Mesendoderm (in vitro differentiated cells): ENCODE measurements around the gene RER1.

Experiments used
- DNase-seq: peaks from one replicate; pipeline ENCODE4 v3.0.0; 2013
- H2AK5ac ChIP-seq: 2 replicates; pipeline ENCODE4 v1.6.1; 2013; ENCODE audit warnings: low read length, inconsistent platforms
- H2BK120ac ChIP-seq: 2 replicates; pipeline ENCODE4 v1.6.1; 2013; ENCODE audit warnings: low read depth, mild to moderate bottlenecking, low read length, moderate library complexity, mixed read lengths
- H2BK15ac ChIP-seq: replicated peaks from 2 replicates; pipeline ENCODE4 v1.6.1; 2013; ENCODE audit warnings: low read depth, mild to moderate bottlenecking, moderate library complexity
- H2BK5ac ChIP-seq: 2 replicates; pipeline ENCODE4 v1.6.1; 2013; ENCODE audit warnings: low read length, inconsistent platforms
- H3K18ac ChIP-seq: 2 replicates; pipeline ENCODE4 v1.6.1; 2013; ENCODE audit warnings: mild to moderate bottlenecking, low read length, mixed read lengths
- H3K23ac ChIP-seq: one replicate; pipeline ENCODE4 v1.6.1; 2013; ENCODE audit warnings: low read length
- H3K27ac ChIP-seq: 2 replicates; pipeline ENCODE4 v1.5.1; 2013; ENCODE audit warnings: low read depth, mild to moderate bottlenecking, inconsistent platforms, low read length, moderate library complexity
- H3K27me3 ChIP-seq: 2 replicates; pipeline ENCODE4 v1.6.1; 2013; ENCODE audit warnings: low read length, control low read depth, mild to moderate bottlenecking, inconsistent platforms; ENCODE audit not compliant: insufficient read depth, poor library complexity
- H3K36me3 ChIP-seq: 2 replicates; pipeline ENCODE4 v1.6.1; 2013; ENCODE audit warnings: low read length, inconsistent platforms; ENCODE audit not compliant: control insufficient read depth, insufficient read depth
- H3K4ac ChIP-seq: one replicate; pipeline ENCODE4 v1.6.1; 2013; ENCODE audit warnings: low read depth, mild to moderate bottlenecking, low read length, moderate library complexity
- H3K4me1 ChIP-seq: 2 replicates; pipeline ENCODE4 v1.6.1; 2013; ENCODE audit warnings: low read depth, low read length, inconsistent platforms; ENCODE audit not compliant: control insufficient read depth
- H3K4me2 ChIP-seq: 2 replicates; pipeline ENCODE4 v1.6.1; 2013; ENCODE audit warnings: low read length
- H3K4me3 ChIP-seq: 2 replicates; pipeline ENCODE4 v1.5.1; 2013; ENCODE audit warnings: mild to moderate bottlenecking, low read length
- H3K56ac ChIP-seq: one replicate; pipeline ENCODE4 v1.6.1; 2013; ENCODE audit warnings: low read length
- H3K79me1 ChIP-seq: 2 replicates; pipeline ENCODE4 v1.6.1; 2013; ENCODE audit warnings: low read length, inconsistent platforms
- H3K79me2 ChIP-seq: 2 replicates; pipeline ENCODE4 v1.6.1; 2013; ENCODE audit warnings: mild to moderate bottlenecking, low read length; ENCODE audit not compliant: control insufficient read depth, insufficient read depth
- H3K9ac ChIP-seq: 2 replicates; pipeline ENCODE4 v1.6.1; 2013; ENCODE audit warnings: low read length, inconsistent platforms
- H4K5ac ChIP-seq: one replicate; pipeline ENCODE4 v1.6.1; 2013; ENCODE audit warnings: low read length
- H4K8ac ChIP-seq: one replicate; pipeline ENCODE4 v1.6.1; 2013; ENCODE audit warnings: low read depth, mild to moderate bottlenecking, control low read depth, low read length, moderate library complexity
- WGBS: extraction: QIAGEN DNeasy Blood & Tissue Kit; methylation state at CpG from one replicate; pipeline ENCODE4 v1.1.7; 2013; ENCODE audit warnings: low lambda C conversion rate, missing lambda C conversion rate; ENCODE audit not compliant: insufficient coverage; ENCODE audit errors: extremely low coverage; 5-methylcytosine and 5-hydroxymethylcytosine counted together

The RER1 gene

GRCh38 chr1:2375923-2376260 lies 15.7 kb upstream of the RER1 start:
- no peak overlapping the region for H3K27ac ChIP-seq
- no peaks in the 10 kb centered on the region for H3K79me2 ChIP-seq

DNA sequence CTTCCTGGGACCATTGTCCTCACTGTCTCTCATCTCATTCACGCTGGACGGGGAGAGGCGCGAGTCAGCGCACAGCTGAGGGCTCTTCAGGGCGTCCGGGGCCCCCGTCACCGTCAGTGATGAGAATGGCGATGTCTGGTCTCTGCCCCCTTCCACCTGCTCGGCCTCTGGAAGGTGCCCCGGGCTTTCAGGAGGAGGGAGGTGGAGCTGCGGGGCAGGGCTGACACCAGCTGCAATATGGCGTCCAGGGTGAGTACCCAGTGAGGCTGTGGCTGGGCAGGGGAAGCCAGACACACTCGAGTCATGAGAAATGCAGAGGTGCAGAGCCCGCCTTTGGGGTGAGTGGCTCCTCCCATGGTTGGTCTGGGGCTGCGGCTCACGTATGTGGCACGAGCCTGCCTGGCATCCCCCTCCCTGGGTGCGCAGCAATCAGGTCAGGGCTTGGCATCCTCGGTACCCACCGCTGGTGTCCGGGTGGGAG lies 15.3 kb upstream of the RER1 start:
- Histone ChIP-seq H3K36me3 (no peaks in the 10 kb centered on the region), H2AK5ac (no peak overlapping the region), H3K4me3 (no peak overlapping the region), H3K79me2 (no peaks in the 10 kb centered on the region), H3K4me2 (no peak overlapping the region), H3K56ac (no peak overlapping the region), H3K79me1 (no peaks in the 10 kb centered on the region), H3K18ac (no peak overlapping the region), H2BK120ac (no peak overlapping the region), H3K23ac (no peak overlapping the region), H4K5ac (no peak overlapping the region), H2BK15ac (no peak overlapping the region), H3K27me3 (no peaks in the 10 kb centered on the region), H3K4me1 (no peaks in the 10 kb centered on the region), H2BK5ac (no peak overlapping the region), H3K9ac (no peak overlapping the region), H4K8ac (no peak overlapping the region), H3K27ac (no peak overlapping the region), H3K4ac (no peak overlapping the region)
- DNase-seq: no peak
- no CpG with 5 or more reads among the region's 23 CpGs for WGBS

More at GRCh38 chr1:2375923-2376260, 15.7 kb upstream of the RER1 start:
- Histone ChIP-seq H3K56ac (no peak overlapping the region), H3K9ac (no peak overlapping the region), H4K8ac (no peak overlapping the region), H3K18ac (no peak overlapping the region), H3K79me1 (no peaks in the 10 kb centered on the region), H3K36me3 (no peaks in the 10 kb centered on the region), H3K27me3 (no peaks in the 10 kb centered on the region), H4K5ac (no peak overlapping the region), H3K4me3 (no peak overlapping the region), H3K4ac (no peak overlapping the region), H3K23ac (no peak overlapping the region), H2BK5ac (no peak overlapping the region), H3K4me2 (no peak overlapping the region), H2AK5ac (no peak overlapping the region), H2BK15ac (no peak overlapping the region), H3K4me1 (no peaks in the 10 kb centered on the region), H2BK120ac (no peak overlapping the region)
- DNase-seq: no peak
- WGBS: no CpG with 5 or more reads among the region's 7 CpGs

DNA sequence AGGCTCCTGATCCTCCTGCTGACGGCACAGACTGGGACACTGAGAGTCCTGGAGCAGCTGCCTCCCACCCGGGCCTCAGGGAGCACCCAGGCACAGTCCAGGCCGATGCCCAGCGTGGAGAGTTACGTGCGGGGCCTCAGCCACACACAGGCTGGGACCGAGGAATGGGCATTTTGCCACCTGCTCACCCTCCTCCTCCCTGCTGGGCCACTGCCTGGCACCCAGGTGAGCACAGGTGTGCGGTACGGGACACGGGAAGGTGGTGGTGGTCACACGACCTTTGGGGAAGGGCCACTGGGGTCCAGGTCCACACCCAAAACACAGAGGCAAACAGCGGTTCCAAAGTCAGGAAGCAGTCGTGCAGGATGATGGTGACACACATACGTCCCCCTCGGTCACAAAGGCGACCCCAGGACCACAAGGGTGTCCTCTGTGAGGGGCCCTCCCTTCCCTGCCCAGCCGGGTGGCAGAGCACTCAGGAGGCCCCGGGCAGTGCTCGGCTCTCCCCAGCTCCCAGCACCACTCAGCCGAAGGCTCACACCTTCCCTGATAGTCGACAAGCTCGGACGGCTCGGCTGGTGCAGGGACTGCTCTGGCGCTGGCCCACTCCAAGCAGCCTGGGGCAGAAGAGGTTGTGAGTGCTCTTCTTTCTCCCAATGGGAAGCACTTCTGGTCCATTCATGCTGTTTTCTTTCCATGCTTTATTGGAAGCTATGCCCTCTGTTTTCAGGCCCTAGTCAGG lies 14.5 kb upstream of the RER1 start:
- Histone ChIP-seq H4K8ac (no peak overlapping the region), H3K27me3 (no peaks in the 10 kb centered on the region), H3K18ac (no peak overlapping the region), H3K36me3 (no peaks in the 10 kb centered on the region), H3K27ac (no peak overlapping the region), H3K4me1 (no peaks in the 10 kb centered on the region), H4K5ac (no peak overlapping the region), H3K4me2 (no peak overlapping the region), H3K79me1 (no peaks in the 10 kb centered on the region), H2AK5ac (no peak overlapping the region), H3K56ac (no peak overlapping the region), H2BK5ac (no peak overlapping the region), H3K9ac (no peak overlapping the region), H2BK15ac (no peak overlapping the region), H3K23ac (no peak overlapping the region), H2BK120ac (no peak overlapping the region), H3K4me3 (no peak overlapping the region), H3K79me2 (no peaks in the 10 kb centered on the region), H3K4ac (no peak overlapping the region)
- WGBS: no CpG with 5 or more reads among the region's 25 CpGs
- DNase-seq: no peak

- Histone ChIP-seq H4K5ac (no peak overlapping the region), H2BK5ac (no peak overlapping the region), H2BK120ac (no peak overlapping the region), H3K23ac (no peak overlapping the region), H3K27ac (no peak overlapping the region), H3K56ac (no peak overlapping the region), H2BK15ac (no peak overlapping the region), H3K4ac (no peak overlapping the region), H3K4me3 (no peak overlapping the region), H3K4me2 (no peak overlapping the region), H3K18ac (no peak overlapping the region), H3K27me3 (no peaks in the 10 kb centered on the region), H3K79me2 (no peaks in the 10 kb centered on the region), H3K79me1 (no peaks in the 10 kb centered on the region), H3K9ac (no peak overlapping the region), H4K8ac (no peak overlapping the region), H3K4me1 (no peaks in the 10 kb centered on the region), H2AK5ac (no peak overlapping the region), H3K36me3 (no peaks in the 10 kb centered on the region)
- no peak for DNase-seq
- no CpG with 5 or more reads among the region's 16 CpGs for WGBS
These were observed 13.7 kb upstream of the RER1 start for GRCh38 chr1:2377751-2378440.

- no peak overlapping the region for H2AK5ac ChIP-seq
- H3K18ac ChIP-seq: no peak overlapping the region
- H3K56ac ChIP-seq: no peak overlapping the region
- H4K8ac ChIP-seq: no peak overlapping the region
- H3K4me2 ChIP-seq: no peak overlapping the region
- H3K27ac ChIP-seq: no peak overlapping the region
- no peaks in the 10 kb centered on the region for H3K79me2 ChIP-seq
- no peaks in the 10 kb centered on the region for H3K27me3 ChIP-seq
- no peak overlapping the region for H3K23ac ChIP-seq
- no peak overlapping the region for H3K4ac ChIP-seq
- no peak overlapping the region for H4K5ac ChIP-seq
- no peak overlapping the region for H3K4me3 ChIP-seq
- DNase-seq: no peak
- H2BK5ac ChIP-seq: no peak overlapping the region
- no CpG with 5 or more reads among the region's 24 CpGs for WGBS
- no peak overlapping the region for H3K9ac ChIP-seq
- no peaks in the 10 kb centered on the region for H3K4me1 ChIP-seq
- H2BK120ac ChIP-seq: no peak overlapping the region
- no peaks in the 10 kb centered on the region for H3K79me1 ChIP-seq
- no peaks in the 10 kb centered on the region for H3K36me3 ChIP-seq
- no peak overlapping the region for H2BK15ac ChIP-seq
These were observed 13.2 kb upstream of the RER1 start for GRCh38 chr1:2378441-2378851.
